GM18870 (cell line): ENCODE results near the gene RBCK1.
A peak's percentile ranks its signal among the peaks of the same experiment; 100 is the strongest.
"Not testable (repeated sequence)": the region's sequence is repeated elsewhere in the genome, so short reads cannot be mapped to it uniquely, and the experiment has no call there.

Experiments
- ATAC-seq: cut with Tn5 transposase; IDR thresholded peaks from one replicate; pipeline ENCODE4 v1.9.1; 2021; ENCODE audit warnings: moderate library complexity; ENCODE audit not compliant: unreplicated experiment

Gene RBCK1

GRCh38 chr20:407953-408842 is at the start of gene RBCK1:
Gene RBCK1, plus strand, starts transcription at chr20:408299. Its CDS starts 459 bp downstream, at chr20:408758.
- peak; percentile 41 for ATAC-seq

- ATAC-seq: no peak
Observed at GRCh38 chr20:358891-359555, 49.1 kb upstream of the RBCK1 start.

- ATAC-seq: no peak
Observed at GRCh38 chr20:361561-361960, 46.5 kb upstream of the RBCK1 start.

GRCh38 chr20:362271-363254 is 45.5 kb upstream of the RBCK1 start:
- ATAC-seq: no peak

GRCh38 chr20:363319-364078 is 44.6 kb upstream of the RBCK1 start:
- ATAC-seq: no peak

- no peak for ATAC-seq
Observed at GRCh38 chr20:364905-365794, 42.9 kb upstream of the RBCK1 start.

- no peak for ATAC-seq
Observed at GRCh38 chr20:366041-366718, 41.9 kb upstream of the RBCK1 start.

- no peak for ATAC-seq
Observed at GRCh38 chr20:366719-367485, 41.2 kb upstream of the RBCK1 start.

GRCh38 chr20:367486-367887 is 40.6 kb upstream of the RBCK1 start:
- no peak for ATAC-seq

- ATAC-seq: no peak
Observed at GRCh38 chr20:368915-369314, 39.2 kb upstream of the RBCK1 start.

GRCh38 chr20:370151-370600 is 37.9 kb upstream of the RBCK1 start:
- ATAC-seq: no peak

GRCh38 chr20:370977-371754 is 36.9 kb upstream of the RBCK1 start:
- no peak for ATAC-seq

- no peak for ATAC-seq
Observed at GRCh38 chr20:371755-372542, 36.1 kb upstream of the RBCK1 start.

- ATAC-seq: not testable (repeated sequence)
Observed at GRCh38 chr20:372543-373082, 35.5 kb upstream of the RBCK1 start.

GRCh38 chr20:373171-373890 is 34.8 kb upstream of the RBCK1 start:
- no peak for ATAC-seq
